Fibroblast of lung (primary cell): Measurements from ENCODE around the gene SUMF1.

Source experiments
- EZH2 ChIP-seq: IDR thresholded peaks from 2 replicates; pipeline ENCODE4 v1.5.1; 2012; ENCODE audit warnings: low read length, control low read depth, mild to moderate bottlenecking; ENCODE audit errors: missing control alignments
- TF ChIP-seq, protein P1 (sequence below), 2 donors: IDR thresholded peaks in 1 of 2; conservative IDR thresholded peaks in 1 of 2; 1 replicate in 1 of 2; 2 replicates in 1 of 2; pipeline ENCODE4 v1.5.1; 2011 to 2012; ENCODE audit warnings: low read length in 2 of 2, control low read depth in 1 of 2, inconsistent platforms in 1 of 2, low read depth in 1 of 2, mild to moderate bottlenecking in 1 of 2

DNA sequence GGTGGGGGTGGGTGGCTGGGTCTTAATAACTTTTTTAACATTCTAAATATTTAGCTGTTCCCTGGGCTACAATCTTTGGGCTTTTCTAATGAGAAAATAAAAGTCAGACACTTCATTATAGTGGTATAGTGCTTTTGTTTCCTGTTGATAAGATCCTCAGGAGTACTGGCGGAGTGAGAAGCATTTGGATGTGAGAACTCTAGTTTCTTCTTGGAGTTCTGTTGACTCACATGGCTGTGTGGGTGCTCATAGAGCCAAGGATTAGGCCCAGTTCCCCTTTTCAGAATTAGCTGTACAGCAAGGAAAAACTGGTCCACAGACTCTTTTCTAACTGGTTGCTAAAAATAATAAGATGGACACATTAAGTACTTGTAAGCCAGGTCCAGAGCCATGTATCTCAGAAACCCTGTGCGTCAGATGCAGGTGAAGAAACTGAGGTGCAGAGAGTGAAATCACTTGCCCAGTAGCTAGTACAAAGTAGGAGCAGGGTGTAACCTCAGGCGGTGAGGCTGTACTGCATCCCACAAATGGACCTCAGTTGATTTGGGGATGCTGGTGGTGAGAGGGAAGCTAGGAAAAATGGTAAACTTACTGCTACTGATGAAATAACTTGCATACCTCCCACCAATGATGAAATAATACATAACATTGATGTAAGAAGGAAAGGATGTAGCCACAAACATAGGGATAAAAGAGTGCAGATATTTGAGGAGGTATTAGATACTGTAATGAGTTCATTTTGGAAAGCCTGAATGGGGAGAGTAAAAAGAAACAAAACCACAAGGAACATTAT, 28.4 kb upstream of the SUMF1 start:
- TF ChIP-seq, protein P1, sequence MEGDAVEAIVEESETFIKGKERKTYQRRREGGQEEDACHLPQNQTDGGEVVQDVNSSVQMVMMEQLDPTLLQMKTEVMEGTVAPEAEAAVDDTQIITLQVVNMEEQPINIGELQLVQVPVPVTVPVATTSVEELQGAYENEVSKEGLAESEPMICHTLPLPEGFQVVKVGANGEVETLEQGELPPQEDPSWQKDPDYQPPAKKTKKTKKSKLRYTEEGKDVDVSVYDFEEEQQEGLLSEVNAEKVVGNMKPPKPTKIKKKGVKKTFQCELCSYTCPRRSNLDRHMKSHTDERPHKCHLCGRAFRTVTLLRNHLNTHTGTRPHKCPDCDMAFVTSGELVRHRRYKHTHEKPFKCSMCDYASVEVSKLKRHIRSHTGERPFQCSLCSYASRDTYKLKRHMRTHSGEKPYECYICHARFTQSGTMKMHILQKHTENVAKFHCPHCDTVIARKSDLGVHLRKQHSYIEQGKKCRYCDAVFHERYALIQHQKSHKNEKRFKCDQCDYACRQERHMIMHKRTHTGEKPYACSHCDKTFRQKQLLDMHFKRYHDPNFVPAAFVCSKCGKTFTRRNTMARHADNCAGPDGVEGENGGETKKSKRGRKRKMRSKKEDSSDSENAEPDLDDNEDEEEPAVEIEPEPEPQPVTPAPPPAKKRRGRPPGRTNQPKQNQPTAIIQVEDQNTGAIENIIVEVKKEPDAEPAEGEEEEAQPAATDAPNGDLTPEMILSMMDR (conservative IDR thresholded peaks at IDR 0.05 in 1 of 2, IDR thresholded peaks at IDR 0.05 in 1 of 2; ENCODE audit: low read depth in 1 of 2, low read length in 2 of 2): no peak
- no peak for TF ChIP-seq EZH2
